ENCODE results near the gene RARB. TPM values are rescaled to one million over a fixed set of nuclear protein-coding genes. Genes with fewer than 3 reads are reported as not detected.

The RARB gene
- total and polyA plus RNA-seq, 2 donors (not counting 1 experiment from before 2014, with no cell fraction given): 9.4 to 13.3 TPM

DNA sequence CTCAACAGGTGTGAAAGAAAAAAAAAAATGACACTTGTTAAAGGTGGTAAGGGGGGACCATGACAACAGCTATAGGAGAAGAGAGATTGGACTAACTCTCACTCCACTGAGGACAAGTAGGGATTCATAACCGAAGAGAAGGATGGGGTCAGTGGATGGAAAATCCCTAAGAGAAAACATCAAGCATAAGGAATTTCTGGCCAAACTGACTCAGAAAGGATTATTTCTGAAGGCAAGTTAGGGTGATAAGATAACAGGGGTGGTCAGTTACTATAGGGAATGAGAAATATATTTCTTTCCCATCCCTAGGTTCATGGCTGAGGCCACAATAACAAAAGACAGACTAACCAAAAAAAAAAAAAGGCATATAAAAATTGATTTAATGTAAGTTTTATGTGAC, 9.5 kb upstream of the RARB start:
- Histone ChIP-seq H3K9me3 (ENCODE audit: control insufficient read depth, insufficient read depth, low read depth, low read length) (no peaks in the 10 kb centered on the region), H2AFZ (ENCODE audit: low read length) (no peak overlapping the region), H3K9ac (ENCODE audit: insufficient read depth, low read length) (no peak overlapping the region), H3K79me2 (ENCODE audit: control insufficient read depth, insufficient read depth, low read length) (no peaks in the 10 kb centered on the region), H4K20me1 (ENCODE audit: control insufficient read depth, extremely low read depth, insufficient read depth, low read length) (no peaks in the 10 kb centered on the region), H3K4me1 (ENCODE audit: control insufficient read depth, extremely low read depth, insufficient read depth, low read length) (no peaks in the 10 kb centered on the region), H3K4me3 (replicated peaks in 1 of 4; ENCODE audit: control extremely low read depth in 1 of 4, insufficient read depth in 1 of 4, low read depth in 3 of 4, low read length in 4 of 4) (no peak overlapping the region), H3K4me2 (ENCODE audit: extremely low read depth, insufficient read depth, low read length) (no peak overlapping the region), H3K27ac (ENCODE audit: insufficient read depth, low read length) (no peak overlapping the region), H3K27me3 (ENCODE audit: control insufficient read depth, insufficient read depth, low read length) (no peaks in the 10 kb centered on the region), H3K36me3 (ENCODE audit: control insufficient read depth, insufficient read depth, low read length) (no peaks in the 10 kb centered on the region)
- peak in 1 of 2 donors; percentile 38 for DNase-seq (ENCODE audit: low read depth in 2 of 2)
- TF ChIP-seq, protein P1, sequence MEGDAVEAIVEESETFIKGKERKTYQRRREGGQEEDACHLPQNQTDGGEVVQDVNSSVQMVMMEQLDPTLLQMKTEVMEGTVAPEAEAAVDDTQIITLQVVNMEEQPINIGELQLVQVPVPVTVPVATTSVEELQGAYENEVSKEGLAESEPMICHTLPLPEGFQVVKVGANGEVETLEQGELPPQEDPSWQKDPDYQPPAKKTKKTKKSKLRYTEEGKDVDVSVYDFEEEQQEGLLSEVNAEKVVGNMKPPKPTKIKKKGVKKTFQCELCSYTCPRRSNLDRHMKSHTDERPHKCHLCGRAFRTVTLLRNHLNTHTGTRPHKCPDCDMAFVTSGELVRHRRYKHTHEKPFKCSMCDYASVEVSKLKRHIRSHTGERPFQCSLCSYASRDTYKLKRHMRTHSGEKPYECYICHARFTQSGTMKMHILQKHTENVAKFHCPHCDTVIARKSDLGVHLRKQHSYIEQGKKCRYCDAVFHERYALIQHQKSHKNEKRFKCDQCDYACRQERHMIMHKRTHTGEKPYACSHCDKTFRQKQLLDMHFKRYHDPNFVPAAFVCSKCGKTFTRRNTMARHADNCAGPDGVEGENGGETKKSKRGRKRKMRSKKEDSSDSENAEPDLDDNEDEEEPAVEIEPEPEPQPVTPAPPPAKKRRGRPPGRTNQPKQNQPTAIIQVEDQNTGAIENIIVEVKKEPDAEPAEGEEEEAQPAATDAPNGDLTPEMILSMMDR (conservative IDR thresholded peaks at IDR 0.05 in 1 of 2, IDR thresholded peaks at IDR 0.05 in 1 of 2; ENCODE audit: low read depth in 1 of 2, low read length in 2 of 2): no peak
- TF ChIP-seq EZH2 (IDR thresholded peaks at IDR 0.05; ENCODE audit: low read length, missing control alignments): no peak

DNA sequence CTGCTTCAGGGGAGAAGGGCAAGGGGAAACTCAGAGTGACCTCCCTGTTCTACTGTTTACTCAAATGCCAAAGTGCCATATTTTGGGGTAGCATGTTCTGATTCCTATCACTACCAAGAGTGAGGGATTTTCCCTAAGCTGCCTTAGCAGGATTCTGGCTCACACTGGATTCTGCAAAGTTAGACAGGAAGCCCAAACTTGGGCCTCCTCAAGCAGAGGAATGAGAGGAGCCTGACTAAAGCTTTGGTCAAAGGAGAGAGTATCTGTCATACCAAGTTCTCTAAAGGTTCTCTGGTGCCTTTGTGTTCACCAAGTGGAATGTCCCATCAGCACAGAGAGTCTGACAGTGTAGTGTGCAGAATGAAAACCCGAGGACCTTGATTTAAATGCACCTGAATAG, 8.8 kb upstream of the RARB start:
- Histone ChIP-seq H4K20me1 (ENCODE audit: control insufficient read depth, extremely low read depth, insufficient read depth, low read length) (no peaks in the 10 kb centered on the region), H3K9me3 (ENCODE audit: control insufficient read depth, insufficient read depth, low read depth, low read length) (no peaks in the 10 kb centered on the region), H3K9ac (ENCODE audit: insufficient read depth, low read length) (no peak overlapping the region), H3K27me3 (ENCODE audit: control insufficient read depth, insufficient read depth, low read length) (no peaks in the 10 kb centered on the region), H3K36me3 (ENCODE audit: control insufficient read depth, insufficient read depth, low read length) (no peaks in the 10 kb centered on the region), H3K4me3 (replicated peaks in 1 of 4; ENCODE audit: control extremely low read depth in 1 of 4, insufficient read depth in 1 of 4, low read depth in 3 of 4, low read length in 4 of 4) (no peak overlapping the region), H2AFZ (ENCODE audit: low read length) (no peak overlapping the region), H3K79me2 (ENCODE audit: control insufficient read depth, insufficient read depth, low read length) (no peaks in the 10 kb centered on the region), H3K4me1 (ENCODE audit: control insufficient read depth, extremely low read depth, insufficient read depth, low read length) (no peaks in the 10 kb centered on the region), H3K4me2 (ENCODE audit: extremely low read depth, insufficient read depth, low read length) (no peak overlapping the region), H3K27ac (ENCODE audit: insufficient read depth, low read length) (no peak overlapping the region)
- peak in 1 of 2 donors; percentile 30 for DNase-seq (ENCODE audit: low read depth in 2 of 2)
- TF ChIP-seq, protein P1 (conservative IDR thresholded peaks at IDR 0.05 in 1 of 2, IDR thresholded peaks at IDR 0.05 in 1 of 2; ENCODE audit: low read depth in 1 of 2, low read length in 2 of 2): no peak
- TF ChIP-seq EZH2 (IDR thresholded peaks at IDR 0.05; ENCODE audit: low read length, missing control alignments): no peak

DNA sequence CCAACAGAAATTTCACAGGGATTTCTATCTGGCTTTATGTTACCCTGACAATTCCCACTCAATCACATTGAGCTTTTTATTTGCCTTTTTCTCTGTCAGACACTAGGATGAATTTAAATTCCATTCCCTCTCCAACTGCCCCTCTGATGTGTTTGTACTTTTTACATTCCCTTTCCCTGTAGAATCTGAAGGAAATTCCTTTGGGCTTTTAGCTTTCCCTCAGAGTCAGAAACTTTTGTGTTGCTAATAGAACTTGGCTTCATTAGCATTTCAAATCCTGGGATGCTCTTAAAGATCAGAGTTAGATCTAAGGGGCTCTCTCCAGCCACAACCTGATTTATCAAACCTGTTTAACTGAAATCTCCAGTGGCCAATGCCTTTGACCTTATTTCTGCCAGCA, 7.9 kb upstream of the RARB start:
- no peaks in the 10 kb centered on the region for H3K9me3 ChIP-seq (ENCODE audit: control insufficient read depth, insufficient read depth, low read depth, low read length)
- H3K4me2 ChIP-seq (ENCODE audit: extremely low read depth, insufficient read depth, low read length): no peak overlapping the region
- no peaks in the 10 kb centered on the region for H3K36me3 ChIP-seq (ENCODE audit: control insufficient read depth, insufficient read depth, low read length)
- TF ChIP-seq, protein P1 (conservative IDR thresholded peaks at IDR 0.05 in 1 of 2, IDR thresholded peaks at IDR 0.05 in 1 of 2; ENCODE audit: low read depth in 1 of 2, low read length in 2 of 2): no peak
- no peak for TF ChIP-seq EZH2 (IDR thresholded peaks at IDR 0.05; ENCODE audit: low read length, missing control alignments)
- no peaks in the 10 kb centered on the region for H3K4me1 ChIP-seq (ENCODE audit: control insufficient read depth, extremely low read depth, insufficient read depth, low read length)
- H2AFZ ChIP-seq (ENCODE audit: low read length): no peak overlapping the region
- H3K79me2 ChIP-seq (ENCODE audit: control insufficient read depth, insufficient read depth, low read length): no peaks in the 10 kb centered on the region
- no peak overlapping the region for H3K9ac ChIP-seq (ENCODE audit: insufficient read depth, low read length)
- no peak overlapping the region for H3K4me3 ChIP-seq (replicated peaks in 1 of 4; ENCODE audit: control extremely low read depth in 1 of 4, insufficient read depth in 1 of 4, low read depth in 3 of 4, low read length in 4 of 4)
- no peaks in the 10 kb centered on the region for H3K27me3 ChIP-seq (ENCODE audit: control insufficient read depth, insufficient read depth, low read length)
- H3K27ac ChIP-seq (ENCODE audit: insufficient read depth, low read length): no peak overlapping the region
- no peaks in the 10 kb centered on the region for H4K20me1 ChIP-seq (ENCODE audit: control insufficient read depth, extremely low read depth, insufficient read depth, low read length)
- DNase-seq (ENCODE audit: low read depth in 2 of 2): no peak

Data from fibroblast of lung (primary cell).